B cell (primary cell): Measurements from ENCODE around the gene NOL9. TPM values are rescaled to one million over a fixed set of nuclear protein-coding genes. Genes with fewer than 3 reads are reported as not detected.

Experiments used
- ATAC-seq: fragments of 200-7000 bp; cut with Tn5 transposase; one replicate; pipeline ENCODE4 v1.10.0; 2021; ENCODE audit warnings: low read depth, mild to moderate bottlenecking, moderate number of reproducible peaks, moderate library complexity
- CTCF ChIA-PET: fragments of 350-600 bp; sonication (Branson Sonifier 250); formaldehyde crosslinking; loops from one replicate; lab custom pipeline; 2021; ENCODE audit warnings: antibody characterized with exemption, inconsistent platforms; lab: Charles Lee
- POLR2A ChIA-PET: fragments of 350-600 bp; sonication (Branson Sonifier 250); formaldehyde crosslinking; loops from one replicate; lab custom pipeline; 2021; ENCODE audit warnings: antibody characterized with exemption; lab: Charles Lee
- DNase-seq: peaks from one replicate; pipeline ENCODE4 v3.0.0; 2013
- H2AFZ ChIP-seq: 2 replicates; pipeline ENCODE4 v1.6.1; 2012; ENCODE audit warnings: mild to moderate bottlenecking, low read depth, low read length; ENCODE audit not compliant: insufficient read depth, poor library complexity, severe bottlenecking
- H3K27ac ChIP-seq, 2 donors: 1 replicate in 1 of 2; 2 replicates in 1 of 2; pipeline ENCODE4 v1.5.1; 2012 to 2013; ENCODE audit warnings: low read length in 2 of 2, mild to moderate bottlenecking in 2 of 2, moderate library complexity in 1 of 2
- H3K27me3 ChIP-seq, 4 experiments: fragments of 200-600 bp in 1 of 4; sonication (generic) in 1 of 4; replicated peaks in 1 of 4; 1 replicate in 2 of 4; 2 replicates in 2 of 4; pipeline versions ENCODE4 v1.6.1 to v1.7.0; 2013 to 2016; ENCODE audit warnings: low read length in 3 of 4, mild to moderate bottlenecking in 2 of 4, mixed read lengths in 1 of 4, moderate library complexity in 1 of 4; ENCODE audit not compliant: insufficient read depth in 4 of 4, control insufficient read depth in 3 of 4; ENCODE audit errors: control extremely low read depth in 1 of 4
- H3K36me3 ChIP-seq, 2 experiments: replicated peaks in 1 of 2; 1 replicate in 1 of 2; 2 replicates in 1 of 2; pipeline versions ENCODE4 v1.6.1 to v1.7.1; 2013; ENCODE audit warnings: low read length in 1 of 2; ENCODE audit not compliant: insufficient read depth in 2 of 2, control insufficient read depth in 1 of 2; ENCODE audit errors: control extremely low read depth in 1 of 2, extremely low read depth in 1 of 2
- H3K4me1 ChIP-seq, 2 donors: fragments of 200-600 bp in 1 of 2; sonication (generic) in 1 of 2; 1 replicate in 1 of 2; 2 replicates in 1 of 2; pipeline versions ENCODE4 v1.5.1 to v1.6.1; 2013 to 2017; ENCODE audit warnings: low read length in 2 of 2; ENCODE audit not compliant: control insufficient read depth in 2 of 2, insufficient read depth in 2 of 2
- H3K4me2 ChIP-seq: replicated peaks from 2 replicates; pipeline ENCODE3; 2012; ENCODE audit warnings: mild to moderate bottlenecking, low read depth, low read length; ENCODE audit not compliant: poor library complexity, severe bottlenecking
- H3K4me3 ChIP-seq, 5 experiments: fragments of 200-600 bp in 1 of 5; sonication (generic) in 1 of 5; 1 replicate in 3 of 5; 2 replicates in 2 of 5; pipeline versions ENCODE4 v1.5.1 to v1.7.0; 2011 to 2016; ENCODE audit warnings: low read length in 4 of 5, mild to moderate bottlenecking in 4 of 5, low read depth in 2 of 5, control low read depth in 1 of 5, moderate library complexity in 1 of 5; ENCODE audit not compliant: insufficient read depth in 1 of 5; ENCODE audit errors: control extremely low read depth in 1 of 5, extremely low read depth in 1 of 5
- H3K79me2 ChIP-seq: fragments of 200-600 bp; sonication (generic); one replicate; pipeline ENCODE4 v1.6.0; 2016; ENCODE audit warnings: low read length; ENCODE audit not compliant: control insufficient read depth, insufficient read depth
- H3K9ac ChIP-seq: fragments of 200-600 bp; sonication (generic); 2 replicates; pipeline ENCODE4 v1.6.1; 2017; ENCODE audit warnings: mild to moderate bottlenecking, low read length, moderate library complexity
- H3K9me3 ChIP-seq, 3 donors: one replicate each; pipeline versions ENCODE4 v1.6.1 to v1.7.1; 2013; ENCODE audit warnings: low read length in 2 of 3; ENCODE audit not compliant: control insufficient read depth in 2 of 3, insufficient read depth in 1 of 3; ENCODE audit errors: control extremely low read depth in 1 of 3
- H4K20me1 ChIP-seq: 2 replicates; pipeline ENCODE4 v1.6.0; 2012; ENCODE audit warnings: mild to moderate bottlenecking, low read length; ENCODE audit not compliant: insufficient read depth, control insufficient read depth, poor library complexity, severe bottlenecking
- H3K27ac Mint-ChIP-seq: one replicate; pipeline ENCODE4 v1.8.0; 2021; ENCODE audit warnings: mixed read lengths
- H3K27me3 Mint-ChIP-seq: one replicate; pipeline ENCODE4 v1.8.0; 2021; ENCODE audit warnings: mixed read lengths
- H3K4me1 Mint-ChIP-seq: one replicate; pipeline ENCODE4 v1.8.0; 2021; ENCODE audit warnings: mixed read lengths
- H3K4me3 Mint-ChIP-seq: one replicate; pipeline ENCODE4 v1.8.0; 2021; ENCODE audit warnings: mixed read lengths
- H3K9me3 Mint-ChIP-seq: one replicate; pipeline ENCODE4 v1.8.0; 2022; ENCODE audit warnings: mixed read lengths; ENCODE audit not compliant: insufficient read depth
- EZH2 ChIP-seq: IDR thresholded peaks from 2 replicates; pipeline ENCODE4 v1.6.1; 2012; ENCODE audit warnings: borderline replicate concordance, low read depth, mild to moderate bottlenecking, moderate library complexity, low read length; ENCODE audit not compliant: insufficient read depth, poor library complexity, severe bottlenecking
- WGBS: methylation state at CpG from one replicate; pipeline ENCODE4 v1.1.5; 2013; ENCODE audit warnings: missing lambda C conversion rate; ENCODE audit not compliant: insufficient coverage; 5-methylcytosine and 5-hydroxymethylcytosine counted together
- intact Hi-C: fragments of 100-400 bp; cut with micrococcal nuclease; formaldehyde crosslinking; loops from one replicate; pipeline ENCODE4 v1.10.0; 2022
- polyA plus RNA-seq: library from polyadenylated mRNA; depleted of rRNA; stranded (reverse); fragments of >200 nt; gene quantifications from 2 replicates; pipeline ENCODE4 v1.2.3, GENCODE V29; 2012
- total RNA-seq, 2 donors: library from RNA; stranded (reverse); fragments of 120-200 nt in 1 of 2; gene quantifications; 1 replicate in 1 of 2; 2 replicates in 1 of 2; pipeline versions ENCODE4 v1.2.3 to v1.2.4, GENCODE V29; 2013 to 2022
- TF ChIP-seq, protein P1 (sequence below): fragments of 200-600 bp; IDR thresholded peaks from one replicate; pipeline ENCODE4 v1.8.0; 2022; ENCODE audit warnings: antibody characterized with exemption, mild to moderate bottlenecking

Gene NOL9
- total and polyA plus RNA-seq, 2 donors (not counting 1 experiment from before 2014, with no cell fraction given), result 23.8 to 49.5 TPM

DNA sequence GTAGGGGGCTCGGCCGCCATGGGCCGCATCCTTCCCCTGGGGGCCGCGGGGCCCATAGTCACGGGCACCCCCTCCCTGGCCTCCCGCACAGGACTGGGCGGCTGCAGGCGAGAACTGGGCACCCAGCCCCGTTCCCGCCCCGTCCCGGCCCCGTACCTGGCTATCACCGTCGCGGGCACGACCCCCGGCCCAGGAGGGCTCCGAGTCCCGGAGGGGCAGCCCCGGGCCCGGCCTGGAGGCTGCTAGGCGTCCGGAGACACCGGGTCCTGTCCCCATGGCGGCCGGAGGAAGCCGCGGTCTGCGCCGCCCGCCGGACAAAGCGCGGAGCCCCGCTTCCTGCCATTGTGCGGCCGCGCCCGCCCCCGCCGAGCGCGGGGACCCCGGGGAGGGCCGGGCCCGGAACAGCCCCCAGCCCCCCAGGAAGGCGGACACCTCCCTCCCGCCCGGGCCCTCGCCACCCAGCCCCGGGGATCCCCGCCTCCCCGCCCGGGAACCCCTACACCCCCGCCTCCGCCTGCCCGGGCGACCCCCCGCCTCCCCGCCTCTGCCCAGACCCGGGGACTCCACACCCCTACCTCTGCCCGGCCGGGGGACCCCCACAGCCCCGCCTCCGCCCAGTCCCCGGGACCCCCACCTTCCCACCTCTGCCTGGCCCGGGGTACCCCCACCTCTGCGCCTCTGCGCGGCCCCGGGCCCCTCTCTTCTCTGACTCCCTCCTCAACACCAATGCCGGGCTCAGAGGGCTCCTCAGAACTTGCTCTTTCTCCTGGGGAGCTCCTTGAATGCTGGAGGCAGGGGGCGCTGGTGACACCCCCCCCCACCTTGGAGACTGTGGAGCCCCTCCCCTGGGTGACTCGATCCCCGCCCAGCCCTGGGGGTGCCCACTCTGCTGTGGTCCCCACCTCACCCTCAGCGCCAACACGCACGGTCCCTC lies 68.9 kb downstream of the NOL9 start:
- no peak overlapping the region for H3K4me3 Mint-ChIP-seq

More for the DNA sequence above, 68.9 kb downstream of the NOL9 start:
- ATAC-seq, result no peak
- ChIA-PET CTCF (interaction anchor here (0.7 to 8.5 kb wide), 6 partner anchors 10 to 166 kb away, joined by 3 to 86 read pairs (median 4); no protein-coding TSS in a partner anchor), POLR2A (no interaction called here)
- H3K4me1 Mint-ChIP-seq, result peaks cover 14% of the 10 kb centered on the region
- Histone ChIP-seq H3K9ac (no peak overlapping the region), H3K36me3 (no peaks in the 10 kb centered on the region), H3K27ac (no peak overlapping the region), H3K27me3 (peaks cover 0 to 37% (median 15%) of the 10 kb centered on the region in 4 experiments), H4K20me1 (no peaks in the 10 kb centered on the region), H3K9me3 (peaks cover 0 to 4% (median 0%) of the 10 kb centered on the region in 3 donors), H3K4me1 (peaks cover 17 to 27% of the 10 kb centered on the region in 2 donors), H3K79me2 (no peaks in the 10 kb centered on the region), H3K4me2 (peak overlapping the region; percentile 46), H3K4me3 (no peak overlapping the region), H2AFZ (no peak overlapping the region)
- TF ChIP-seq EZH2, result peak; percentile 22
- TF ChIP-seq, protein P1, sequence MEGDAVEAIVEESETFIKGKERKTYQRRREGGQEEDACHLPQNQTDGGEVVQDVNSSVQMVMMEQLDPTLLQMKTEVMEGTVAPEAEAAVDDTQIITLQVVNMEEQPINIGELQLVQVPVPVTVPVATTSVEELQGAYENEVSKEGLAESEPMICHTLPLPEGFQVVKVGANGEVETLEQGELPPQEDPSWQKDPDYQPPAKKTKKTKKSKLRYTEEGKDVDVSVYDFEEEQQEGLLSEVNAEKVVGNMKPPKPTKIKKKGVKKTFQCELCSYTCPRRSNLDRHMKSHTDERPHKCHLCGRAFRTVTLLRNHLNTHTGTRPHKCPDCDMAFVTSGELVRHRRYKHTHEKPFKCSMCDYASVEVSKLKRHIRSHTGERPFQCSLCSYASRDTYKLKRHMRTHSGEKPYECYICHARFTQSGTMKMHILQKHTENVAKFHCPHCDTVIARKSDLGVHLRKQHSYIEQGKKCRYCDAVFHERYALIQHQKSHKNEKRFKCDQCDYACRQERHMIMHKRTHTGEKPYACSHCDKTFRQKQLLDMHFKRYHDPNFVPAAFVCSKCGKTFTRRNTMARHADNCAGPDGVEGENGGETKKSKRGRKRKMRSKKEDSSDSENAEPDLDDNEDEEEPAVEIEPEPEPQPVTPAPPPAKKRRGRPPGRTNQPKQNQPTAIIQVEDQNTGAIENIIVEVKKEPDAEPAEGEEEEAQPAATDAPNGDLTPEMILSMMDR, result no peak
- H3K27me3 Mint-ChIP-seq, result peaks cover 39% of the 10 kb centered on the region
- WGBS, result 2% methylated on average over 63 of the region's 80 CpGs
- intact Hi-C loops, result loop anchor here (1.0 kb wide), 1 partner anchor 69 kb away; the partner anchor contains the start of gene NOL9
- no peak for DNase-seq
- no peaks in the 10 kb centered on the region for H3K9me3 Mint-ChIP-seq
- H3K27ac Mint-ChIP-seq, result no peak overlapping the region
